HepG2 (cell line): ENCODE data around the gene MGA. TPM values are rescaled to one million over a fixed set of nuclear protein-coding genes. Genes with fewer than 3 reads are reported as not detected.
A peak's percentile ranks its signal among the peaks of the same experiment; 100 is the strongest.

Source experiments
- CSRNP1 ChIP-seq: sonication (generic); formaldehyde crosslinking; IDR thresholded peaks from 2 replicates; pipeline ENCODE4 v1.8.1; 2023; ENCODE audit warnings: mild to moderate bottlenecking, missing genetic modification reagents
- DR1 ChIP-seq: sonication (generic); formaldehyde crosslinking; IDR thresholded peaks from 2 replicates; pipeline ENCODE4 v1.8.0; 2021; ENCODE audit warnings: mild to moderate bottlenecking, missing genetic modification reagents, inconsistent platforms
- FOSL1 ChIP-seq: sonication (generic); formaldehyde crosslinking; IDR thresholded peaks from 2 replicates; pipeline ENCODE4 v1.9.0; 2021; ENCODE audit warnings: missing genetic modification reagents, borderline replicate concordance
- KDM5B ChIP-seq: sonication (generic); formaldehyde crosslinking; IDR thresholded peaks from 2 replicates; pipeline ENCODE4 v1.4.0; 2020; ENCODE audit warnings: missing genetic modification reagents, mild to moderate bottlenecking, borderline replicate concordance
- KMT2B ChIP-seq: IDR thresholded peaks from 2 replicates; pipeline ENCODE4 v1.6.1; 2016; ENCODE audit warnings: missing genetic modification reagents, missing compliant biosample characterization
- MXD3 ChIP-seq: IDR thresholded peaks from 2 replicates; pipeline ENCODE4 v1.6.1; 2016; ENCODE audit warnings: mild to moderate bottlenecking, missing biosample characterization, missing genetic modification reagents
- SP2 ChIP-seq: sonication (generic); formaldehyde crosslinking; IDR thresholded peaks from 2 replicates; pipeline ENCODE4 v1.5.1; 2020; ENCODE audit warnings: mild to moderate bottlenecking, missing genetic modification reagents
- YEATS2 ChIP-seq: sonication (generic); formaldehyde crosslinking; IDR thresholded peaks from 2 replicates; pipeline ENCODE4 v1.4.0; 2020; ENCODE audit warnings: missing genetic modification reagents, borderline replicate concordance
- ZNF121 ChIP-seq: sonication (generic); formaldehyde crosslinking; IDR thresholded peaks from 2 replicates; pipeline ENCODE4 v1.5.0; 2020; ENCODE audit warnings: mild to moderate bottlenecking, missing genetic modification reagents
- ZNF230 ChIP-seq: sonication (generic); formaldehyde crosslinking; IDR thresholded peaks from 2 replicates; pipeline ENCODE4 v1.4.0; 2020; ENCODE audit warnings: mild to moderate bottlenecking, missing genetic modification reagents
- ZNF547 ChIP-seq: sonication (generic); formaldehyde crosslinking; IDR thresholded peaks from 2 replicates; pipeline ENCODE4 v1.5.1; 2020; ENCODE audit warnings: mild to moderate bottlenecking, missing genetic modification reagents
- ZNF605 ChIP-seq: sonication (generic); formaldehyde crosslinking; IDR thresholded peaks from 2 replicates; pipeline ENCODE4 v1.8.0; 2022; ENCODE audit warnings: mild to moderate bottlenecking, missing genetic modification reagents
- ZNF660 ChIP-seq: sonication (generic); formaldehyde crosslinking; IDR thresholded peaks from 2 replicates; pipeline ENCODE4 v1.5.1; 2020; ENCODE audit warnings: mild to moderate bottlenecking, low read depth, missing genetic modification reagents, borderline replicate concordance
- ZNF704 ChIP-seq: sonication (generic); formaldehyde crosslinking; IDR thresholded peaks from 2 replicates; pipeline ENCODE4 v1.8.1; 2023; ENCODE audit warnings: mild to moderate bottlenecking, inconsistent platforms, moderate library complexity, missing genetic modification reagents, borderline replicate concordance
- ZNF782 ChIP-seq: sonication (generic); formaldehyde crosslinking; IDR thresholded peaks from 2 replicates; pipeline ENCODE4 v1.4.0; 2020; ENCODE audit warnings: missing genetic modification reagents, mild to moderate bottlenecking, borderline replicate concordance
- polyA plus RNA-seq, 8 experiments: library from polyadenylated mRNA; depleted of rRNA in 3 of 8; stranded (reverse) in 7 of 8; unstranded in 1 of 8; fragments of >200 nt; fragmentation: Illumina TruSeq in 4 of 8; extraction: Trizol in 4 of 8; gene quantifications; 2 replicates each; pipeline versions ENCODE4 v1.2.1 to v1.2.3, GENCODE V29; 2011 to 2016; ENCODE audit warnings: low read depth in 4 of 8, missing spikeins in 1 of 8, mixed read lengths in 1 of 8; ENCODE audit not compliant: insufficient read depth in 1 of 8
- total RNA-seq, 5 experiments: library from RNA; depleted of rRNA; stranded (reverse); fragments of >200 nt; fragmentation: Illumina TruSeq; extraction: Trizol; gene quantifications; 2 replicates each; pipeline ENCODE4 v1.2.3, GENCODE V29; 2016; ENCODE audit warnings: low read depth in 1 of 5
- TF ChIP-seq, protein P1 (sequence below): sonication (generic); formaldehyde crosslinking; IDR thresholded peaks from 2 replicates; pipeline ENCODE4 v1.4.0; 2020; ENCODE audit warnings: missing genetic modification reagents, borderline replicate concordance
- TF ChIP-seq, protein P2 (sequence below): sonication (generic); formaldehyde crosslinking; IDR thresholded peaks from 2 replicates; pipeline ENCODE4 v1.5.1; 2020; ENCODE audit warnings: missing genetic modification reagents, mild to moderate bottlenecking, borderline replicate concordance

MGA gene
- total and polyA plus RNA-seq, 2 of the 13 experiments (the other 11 are each of a cell fraction or from before 2014, with no cell fraction given), result 5.3 to 59.0 TPM

GRCh38 chr15:41660235-41661077 lies at the start of gene MGA (continued):
- TF ChIP-seq, protein P1, sequence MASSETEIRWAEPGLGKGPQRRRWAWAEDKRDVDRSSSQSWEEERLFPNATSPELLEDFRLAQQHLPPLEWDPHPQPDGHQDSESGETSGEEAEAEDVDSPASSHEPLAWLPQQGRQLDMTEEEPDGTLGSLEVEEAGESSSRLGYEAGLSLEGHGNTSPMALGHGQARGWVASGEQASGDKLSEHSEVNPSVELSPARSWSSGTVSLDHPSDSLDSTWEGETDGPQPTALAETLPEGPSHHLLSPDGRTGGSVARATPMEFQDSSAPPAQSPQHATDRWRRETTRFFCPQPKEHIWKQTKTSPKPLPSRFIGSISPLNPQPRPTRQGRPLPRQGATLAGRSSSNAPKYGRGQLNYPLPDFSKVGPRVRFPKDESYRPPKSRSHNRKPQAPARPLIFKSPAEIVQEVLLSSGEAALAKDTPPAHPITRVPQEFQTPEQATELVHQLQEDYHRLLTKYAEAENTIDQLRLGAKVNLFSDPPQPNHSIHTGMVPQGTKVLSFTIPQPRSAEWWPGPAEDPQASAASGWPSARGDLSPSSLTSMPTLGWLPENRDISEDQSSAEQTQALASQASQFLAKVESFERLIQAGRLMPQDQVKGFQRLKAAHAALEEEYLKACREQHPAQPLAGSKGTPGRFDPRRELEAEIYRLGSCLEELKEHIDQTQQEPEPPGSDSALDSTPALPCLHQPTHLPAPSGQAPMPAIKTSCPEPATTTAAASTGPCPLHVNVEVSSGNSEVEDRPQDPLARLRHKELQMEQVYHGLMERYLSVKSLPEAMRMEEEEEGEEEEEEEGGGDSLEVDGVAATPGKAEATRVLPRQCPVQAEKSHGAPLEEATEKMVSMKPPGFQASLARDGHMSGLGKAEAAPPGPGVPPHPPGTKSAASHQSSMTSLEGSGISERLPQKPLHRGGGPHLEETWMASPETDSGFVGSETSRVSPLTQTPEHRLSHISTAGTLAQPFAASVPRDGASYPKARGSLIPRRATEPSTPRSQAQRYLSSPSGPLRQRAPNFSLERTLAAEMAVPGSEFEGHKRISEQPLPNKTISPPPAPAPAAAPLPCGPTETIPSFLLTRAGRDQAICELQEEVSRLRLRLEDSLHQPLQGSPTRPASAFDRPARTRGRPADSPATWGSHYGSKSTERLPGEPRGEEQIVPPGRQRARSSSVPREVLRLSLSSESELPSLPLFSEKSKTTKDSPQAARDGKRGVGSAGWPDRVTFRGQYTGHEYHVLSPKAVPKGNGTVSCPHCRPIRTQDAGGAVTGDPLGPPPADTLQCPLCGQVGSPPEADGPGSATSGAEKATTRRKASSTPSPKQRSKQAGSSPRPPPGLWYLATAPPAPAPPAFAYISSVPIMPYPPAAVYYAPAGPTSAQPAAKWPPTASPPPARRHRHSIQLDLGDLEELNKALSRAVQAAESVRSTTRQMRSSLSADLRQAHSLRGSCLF (CRISPR knock-in tag), result no peak; the same call in 1 of the 2 replicates
- TF ChIP-seq, protein P2, sequence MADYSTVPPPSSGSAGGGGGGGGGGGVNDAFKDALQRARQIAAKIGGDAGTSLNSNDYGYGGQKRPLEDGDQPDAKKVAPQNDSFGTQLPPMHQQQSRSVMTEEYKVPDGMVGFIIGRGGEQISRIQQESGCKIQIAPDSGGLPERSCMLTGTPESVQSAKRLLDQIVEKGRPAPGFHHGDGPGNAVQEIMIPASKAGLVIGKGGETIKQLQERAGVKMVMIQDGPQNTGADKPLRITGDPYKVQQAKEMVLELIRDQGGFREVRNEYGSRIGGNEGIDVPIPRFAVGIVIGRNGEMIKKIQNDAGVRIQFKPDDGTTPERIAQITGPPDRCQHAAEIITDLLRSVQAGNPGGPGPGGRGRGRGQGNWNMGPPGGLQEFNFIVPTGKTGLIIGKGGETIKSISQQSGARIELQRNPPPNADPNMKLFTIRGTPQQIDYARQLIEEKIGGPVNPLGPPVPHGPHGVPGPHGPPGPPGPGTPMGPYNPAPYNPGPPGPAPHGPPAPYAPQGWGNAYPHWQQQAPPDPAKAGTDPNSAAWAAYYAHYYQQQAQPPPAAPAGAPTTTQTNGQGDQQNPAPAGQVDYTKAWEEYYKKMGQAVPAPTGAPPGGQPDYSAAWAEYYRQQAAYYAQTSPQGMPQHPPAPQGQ, result no peak
- TF ChIP-seq CSRNP1 (CRISPR knock-in tag), result no peak; the same call in 1 of the 2 replicates
- TF ChIP-seq ZNF782 (CRISPR knock-in tag), result no peak; the same call in 1 of the 2 replicates
- no peak; the same call in 1 of the 2 replicates for TF ChIP-seq ZNF230 (CRISPR knock-in tag)
- TF ChIP-seq KMT2B, result peak; percentile 82
- TF ChIP-seq DR1 (CRISPR knock-in tag), result no peak; the same call in 1 of the 2 replicates
- TF ChIP-seq ZNF704 (CRISPR knock-in tag), result 0 out of 2 replicates have a peak, but pooled peaks have one; percentile 45
- TF ChIP-seq MXD3 (CRISPR knock-in tag), result peak; percentile 95
- peak; percentile 70; the same call in 1 of the 2 replicates for TF ChIP-seq YEATS2 (CRISPR knock-in tag)
- TF ChIP-seq ZNF660 (CRISPR knock-in tag), result no peak
- TF ChIP-seq KDM5B (CRISPR knock-in tag), result peak; percentile 93
- TF ChIP-seq ZNF547 (CRISPR knock-in tag), result peak; percentile 73
- no peak for TF ChIP-seq SP2 (CRISPR knock-in tag)
- no peak for TF ChIP-seq FOSL1
- TF ChIP-seq ZNF605 (CRISPR knock-in tag), result peak; percentile 66; the same call in 1 of the 2 replicates
- TF ChIP-seq ZNF121, result no peak
